Measurements from ENCODE around the gene PSPN. TPM values are rescaled to one million over a fixed set of nuclear protein-coding genes. Genes with fewer than 3 reads are reported as not detected.

Gene PSPN
- total and polyA plus RNA-seq, 9 of the 15 experiments (the other 6 are each of a cell fraction or from before 2014, with no cell fraction given): 0.21 to 1.1 (median 0.58) TPM

DNA sequence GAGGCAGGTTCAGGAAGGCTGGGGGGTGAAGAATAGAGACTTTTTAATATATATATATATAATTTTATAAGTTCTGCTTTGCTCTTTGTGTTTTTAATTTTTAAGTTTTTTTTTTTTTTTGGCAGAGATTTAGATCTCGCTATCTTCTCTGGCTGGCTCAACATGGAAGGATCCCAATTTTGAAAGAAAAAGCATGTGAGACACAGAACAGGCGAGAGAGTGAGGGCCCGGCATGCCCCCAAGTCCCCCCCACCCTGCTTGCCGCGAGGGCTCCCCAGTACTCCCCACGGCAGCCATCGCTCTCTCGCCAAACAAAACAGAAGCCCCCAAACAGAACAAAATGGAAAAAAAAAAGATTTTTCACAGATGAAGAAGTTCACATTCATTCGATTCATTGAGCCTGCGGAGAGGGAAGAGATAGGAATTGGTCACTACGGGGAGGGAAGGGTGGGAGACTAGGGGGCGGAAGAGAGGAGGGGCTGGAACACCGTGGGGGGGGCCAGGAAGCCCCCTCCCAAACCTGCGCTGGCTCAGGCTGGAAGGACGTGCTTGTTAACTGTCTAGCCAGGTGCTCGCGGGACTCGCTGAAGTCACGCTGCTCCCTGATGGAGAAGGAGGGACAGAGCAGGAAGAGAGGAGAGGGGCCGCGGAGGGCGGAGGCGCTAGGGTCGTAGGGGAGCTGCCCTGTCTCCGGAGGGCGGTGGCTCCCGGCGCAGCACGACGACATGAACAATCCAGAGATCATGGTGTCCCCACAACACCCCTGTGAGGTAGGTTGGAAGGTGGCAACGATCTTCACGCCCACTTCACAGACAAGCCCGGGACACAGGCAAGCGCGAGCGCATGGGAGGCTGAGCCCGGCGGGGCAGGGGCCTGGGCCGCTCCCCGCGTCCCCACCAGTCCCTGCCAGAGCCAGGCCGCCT, 38.2 kb upstream of the PSPN start:
- TSS peak; percentile 52 for BruUV-seq (replicated peaks)
- peak in 2 of 4 experiments; percentile 26 to 36 for DNase-seq (ENCODE audit: extremely low read depth in 1 of 4, low spot score in 3 of 4)
- H3K9me3 ChIP-seq (replicated peaks; ENCODE audit: control insufficient read depth, insufficient read depth, low read depth, low read length): no peaks in the 10 kb centered on the region
- POLR2A ChIA-PET: interaction anchor here (1.0 kb wide), 2 partner anchors 11 to 42 kb away, joined by 4 read pairs; partner anchors contain the start of genes ALKBH7 and KHSRP
- in situ Hi-C loops (cut with MboI): no loop called here
- no peaks in the 10 kb centered on the region for H3K9me1 ChIP-seq (ENCODE audit: control insufficient read depth, insufficient read depth, low read length)
- 84% methylated on average over 23 of the region's 42 CpGs for WGBS (ENCODE audit: insufficient coverage, low coverage, missing lambda C conversion rate)
- H3K79me2 ChIP-seq (ENCODE audit: control insufficient read depth, insufficient read depth, low read length): peaks cover 3% of the 10 kb centered on the region; the same call in 1 of the 3 replicates
- CTCF ChIA-PET (ENCODE audit: low intra/inter-chr PET ratio): no interaction called here
- no peak for TF ChIP-seq BRD4 (IDR thresholded peaks at IDR 0.05)
- peak; percentile 45; the same call in 1 of the 2 replicates for TF ChIP-seq POLR2A (conservative IDR thresholded peaks at IDR 0.05)
- TF ChIP-seq ZBTB33 (CRISPR knock-in tag; IDR thresholded peaks at IDR 0.05): peak; percentile 96
- TF ChIP-seq POLR2G (IDR thresholded peaks at IDR 0.05; ENCODE audit: low read depth, low read length): peak; percentile 43; the same call in 1 of the 2 replicates
- TF ChIP-seq CTCF (IDR thresholded peaks at IDR 0.05 in 2 of 3, conservative IDR thresholded peaks at IDR 0.05 in 1 of 3; ENCODE audit: insufficient read depth in 2 of 3, low read depth in 1 of 3, low read length in 3 of 3): 0 out of 6 replicates have a peak, but pooled peaks of 1 of the 3 experiments have one; percentile 8
- peak; percentile 71 for TF ChIP-seq ZBTB7A (IDR thresholded peaks at IDR 0.05; ENCODE audit: borderline replicate concordance, control insufficient read depth, low read depth, low read length)
- TF ChIP-seq RBM22 (IDR thresholded peaks at IDR 0.05; ENCODE audit: low read depth, low read length, poor library complexity, severe bottlenecking): peak; percentile 28
- TF ChIP-seq LEF1 (IDR thresholded peaks at IDR 0.05): no peak
- 0 out of 2 replicates have a peak, but pooled peaks have one; percentile 28 for TF ChIP-seq SUPT5H (IDR thresholded peaks at IDR 0.05)
- no peak overlapping the region for H3K4me2 ChIP-seq (ENCODE audit: insufficient read depth, low read length)
- no peak overlapping the region for H3K4me3 ChIP-seq
- H3K9ac ChIP-seq (ENCODE audit: insufficient read depth in 1 of 2, low read depth in 2 of 2, low read length in 2 of 2): 0 out of 4 replicates have a peak overlapping the region, but pooled peaks of 1 of the 2 experiments have one; percentile 36
- no peak overlapping the region for H3K27ac ChIP-seq (ENCODE audit: extremely low read depth, low read depth, low read length)
- intact Hi-C loops (cut with micrococcal nuclease): no loop called here
- no peaks in the 10 kb centered on the region for H3K27me3 ChIP-seq (ENCODE audit: control insufficient read depth in 2 of 2, insufficient read depth in 2 of 2, low read length in 2 of 2)
- peaks cover 56% of the 10 kb centered on the region; the same call in 2 of the 3 replicates for H3K36me3 ChIP-seq (ENCODE audit: control insufficient read depth, insufficient read depth, low read length)
- H4K20me1 ChIP-seq (replicated peaks; ENCODE audit: control insufficient read depth, insufficient read depth, low read length): peaks cover 8% of the 10 kb centered on the region; the same call in 1 of the 2 replicates
- ATAC-seq: peak; percentile 17; the same call in 2 of the 3 replicates
- H2AFZ ChIP-seq (ENCODE audit: low read depth, low read length): no peak overlapping the region
- peaks cover 0 to 50% of the 10 kb centered on the region in 2 experiments; a peak in 2 of 5 replicates for H3K4me1 ChIP-seq (replicated peaks in 1 of 2; ENCODE audit: control insufficient read depth in 2 of 2, insufficient read depth in 2 of 2, low read length in 2 of 2)
- no peak for FAIRE-seq
